Measurements from ENCODE around the gene ZBTB4.

Gene ZBTB4

GRCh38 chr17:7418472-7419152 is 60.8 kb downstream of the ZBTB4 start:
- DNase-seq, result no peak

GRCh38 chr17:7417056-7417655 is 62.3 kb downstream of the ZBTB4 start:
- no peak for DNase-seq

GRCh38 chr17:7416323-7416722 is 63.1 kb downstream of the ZBTB4 start:
- no peak for DNase-seq

- no peak for DNase-seq
Measured at GRCh38 chr17:7415784-7416183, 63.6 kb downstream of the ZBTB4 start.

- DNase-seq, result no peak
Measured at GRCh38 chr17:7414837-7415236, 64.6 kb downstream of the ZBTB4 start.

- DNase-seq, result peak in 1 of 2 experiments; percentile 14
Measured at GRCh38 chr17:7413346-7413985, 66.0 kb downstream of the ZBTB4 start.

GRCh38 chr17:7411427-7411750 is 68.0 kb downstream of the ZBTB4 start:
- no peak for DNase-seq

GRCh38 chr17:7410634-7411426 is 68.6 kb downstream of the ZBTB4 start:
- DNase-seq, result no peak

- DNase-seq, result no peak
Measured at GRCh38 chr17:7409716-7410115, 69.7 kb downstream of the ZBTB4 start.
